Neural progenitor cell (in vitro differentiated cells): Measurements from ENCODE around the gene ENPEP. TPM values are rescaled to one million over a fixed set of nuclear protein-coding genes. Genes with fewer than 3 reads are reported as not detected.
A peak's percentile ranks its signal among the peaks of the same experiment; 100 is the strongest.

Experiments
- DNase-seq: peaks from one replicate; pipeline ENCODE4 v3.0.0-alpha.2; 2016; ENCODE audit warnings: low spot score
- H2AFZ ChIP-seq: fragments of 200-600 bp; sonication (generic); replicated peaks from 2 replicates; pipeline ENCODE4 v1.6.1; 2016; ENCODE audit warnings: antibody characterized with exemption
- H3F3A ChIP-seq: fragments of 200-600 bp; sonication (generic); 2 replicates; pipeline ENCODE4 v1.6.1; 2016; ENCODE audit warnings: antibody characterized with exemption, low read depth
- H3K27ac ChIP-seq: fragments of 200-600 bp; sonication (generic); 2 replicates; pipeline ENCODE4 v1.5.1; 2016; ENCODE audit warnings: mild to moderate bottlenecking
- H3K27me3 ChIP-seq: fragments of 200-600 bp; sonication (generic); 2 replicates; pipeline ENCODE4 v1.6.1; 2016; ENCODE audit warnings: mild to moderate bottlenecking, moderate library complexity
- H3K36me3 ChIP-seq: fragments of 200-600 bp; sonication (generic); 2 replicates; pipeline ENCODE4 v1.5.1; 2016
- H3K4me1 ChIP-seq: fragments of 200-600 bp; sonication (generic); 2 replicates; pipeline ENCODE4 v1.6.1; 2016; ENCODE audit warnings: mixed run types
- H3K4me2 ChIP-seq: fragments of 200-600 bp; sonication (generic); 2 replicates; pipeline ENCODE4 v1.6.1; 2016
- H3K4me3 ChIP-seq: fragments of 200-600 bp; sonication (generic); 2 replicates; pipeline ENCODE4 v1.5.1; 2016
- H3K79me2 ChIP-seq: fragments of 200-600 bp; sonication (generic); 2 replicates; pipeline ENCODE4 v1.6.1; 2016; ENCODE audit warnings: low read depth
- H3K9ac ChIP-seq: fragments of 200-600 bp; sonication (generic); 2 replicates; pipeline ENCODE4 v1.6.1; 2016
- H3K9me3 ChIP-seq: fragments of 200-600 bp; sonication (generic); 2 replicates; pipeline ENCODE4 v1.5.1; 2016; ENCODE audit warnings: low read depth
- H4K20me1 ChIP-seq: fragments of 200-600 bp; sonication (generic); 2 replicates; pipeline ENCODE4 v1.6.1; 2016; ENCODE audit warnings: low read depth
- H3K27ac Mint-ChIP-seq: 3 replicates; pipeline ENCODE4 v1.8.0; 2021; ENCODE audit warnings: mixed read lengths
- H3K27me3 Mint-ChIP-seq: 2 replicates; pipeline ENCODE4 v1.8.0; 2022; ENCODE audit warnings: low read depth, mild to moderate bottlenecking, inconsistent platforms, moderate library complexity, mixed read lengths; ENCODE audit not compliant: insufficient read depth
- H3K36me3 Mint-ChIP-seq: 3 replicates; pipeline ENCODE4 v1.8.0; 2021; ENCODE audit warnings: mixed read lengths
- H3K4me1 Mint-ChIP-seq: 3 replicates; pipeline ENCODE4 v1.8.0; 2021; ENCODE audit warnings: mixed read lengths
- H3K4me3 Mint-ChIP-seq: 3 replicates; pipeline ENCODE4 v1.8.0; 2021; ENCODE audit warnings: mild to moderate bottlenecking, moderate library complexity, mixed read lengths
- H3K9me3 Mint-ChIP-seq: 3 replicates; pipeline ENCODE4 v1.8.0; 2020; ENCODE audit warnings: mixed read lengths
- CTCF ChIP-seq: fragments of 200-600 bp; sonication (generic); IDR thresholded peaks from 2 replicates; pipeline ENCODE4 v1.5.1; 2017; ENCODE audit warnings: antibody characterized with exemption, mild to moderate bottlenecking
- EZH2 ChIP-seq: fragments of 200-600 bp; sonication (generic); IDR thresholded peaks from 2 replicates; pipeline ENCODE4 v1.6.1; 2017; ENCODE audit warnings: antibody characterized with exemption, mild to moderate bottlenecking, moderate library complexity
- EZH2phosphoT487 ChIP-seq: fragments of 200-600 bp; sonication (generic); IDR thresholded peaks from 2 replicates; pipeline ENCODE4 v1.6.1; 2017; ENCODE audit warnings: antibody characterized with exemption
- total RNA-seq: library from RNA; depleted of rRNA; stranded (reverse); fragments of >200 nt; gene quantifications from 2 replicates; pipeline ENCODE4 v1.2.3, GENCODE V29; 2015; ENCODE audit warnings: low replicate concordance

ENPEP gene
- total RNA-seq, 1 donor from 2014 or later, result 1.5 TPM

- Mint-ChIP-seq H3K27ac (no peak overlapping the region), H3K4me1 (no peaks in the 10 kb centered on the region), H3K36me3 (no peaks in the 10 kb centered on the region), H3K9me3 (no peaks in the 10 kb centered on the region), H3K4me3 (no peak overlapping the region), H3K27me3 (peaks cover 3% of the 10 kb centered on the region)
- Histone ChIP-seq H3K79me2 (no peaks in the 10 kb centered on the region), H2AFZ (no peak overlapping the region), H3K36me3 (no peaks in the 10 kb centered on the region), H3K9me3 (no peaks in the 10 kb centered on the region), H4K20me1 (no peaks in the 10 kb centered on the region), H3F3A (no peaks in the 10 kb centered on the region), H3K27ac (no peak overlapping the region), H3K27me3 (no peaks in the 10 kb centered on the region), H3K4me2 (no peak overlapping the region), H3K4me3 (no peak overlapping the region), H3K9ac (no peak overlapping the region), H3K4me1 (no peaks in the 10 kb centered on the region)
- TF ChIP-seq EZH2 (no peak), EZH2phosphoT487 (no peak), CTCF (no peak)
- no peak for DNase-seq
These were observed 15.7 kb upstream of the ENPEP start for GRCh38 chr4:110460074-110460746.

- Mint-ChIP-seq H3K36me3 (no peaks in the 10 kb centered on the region), H3K27me3 (peaks cover 3% of the 10 kb centered on the region), H3K9me3 (no peaks in the 10 kb centered on the region), H3K4me1 (no peaks in the 10 kb centered on the region), H3K4me3 (no peak overlapping the region), H3K27ac (no peak overlapping the region)
- Histone ChIP-seq H3K9ac (no peak overlapping the region), H3K27ac (no peak overlapping the region), H3K4me2 (no peak overlapping the region), H3K36me3 (no peaks in the 10 kb centered on the region), H3K9me3 (no peaks in the 10 kb centered on the region), H3K27me3 (no peaks in the 10 kb centered on the region), H4K20me1 (no peaks in the 10 kb centered on the region), H3K4me3 (no peak overlapping the region), H2AFZ (no peak overlapping the region), H3K79me2 (no peaks in the 10 kb centered on the region), H3K4me1 (no peaks in the 10 kb centered on the region), H3F3A (no peaks in the 10 kb centered on the region)
- no peak for TF ChIP-seq CTCF
- no peak for TF ChIP-seq EZH2phosphoT487
- no peak for TF ChIP-seq EZH2
- no peak for DNase-seq
These were observed 8.6 kb upstream of the ENPEP start for GRCh38 chr4:110467400-110467799.

GRCh38 chr4:110472583-110473329 is 3.2 kb upstream of the ENPEP start:
- peak; percentile 36 for DNase-seq
- Histone ChIP-seq H3K27ac (no peak overlapping the region), H3K36me3 (no peaks in the 10 kb centered on the region), H3K9ac (no peak overlapping the region), H3K4me3 (no peak overlapping the region), H3K9me3 (no peaks in the 10 kb centered on the region), H3K27me3 (no peaks in the 10 kb centered on the region), H2AFZ (no peak overlapping the region), H4K20me1 (no peaks in the 10 kb centered on the region), H3K79me2 (no peaks in the 10 kb centered on the region), H3K4me2 (no peak overlapping the region), H3F3A (no peaks in the 10 kb centered on the region), H3K4me1 (no peaks in the 10 kb centered on the region)
- H3K4me1 Mint-ChIP-seq, result peaks cover 4% of the 10 kb centered on the region
- peaks cover 4% of the 10 kb centered on the region for H3K27me3 Mint-ChIP-seq
- H3K36me3 Mint-ChIP-seq, result no peaks in the 10 kb centered on the region
- no peaks in the 10 kb centered on the region for H3K9me3 Mint-ChIP-seq
- TF ChIP-seq EZH2phosphoT487, result no peak
- peak; percentile 23 for TF ChIP-seq CTCF
- no peak for TF ChIP-seq EZH2
- H3K4me3 Mint-ChIP-seq, result no peak overlapping the region
- H3K27ac Mint-ChIP-seq, result no peak overlapping the region
